Fibroblast of villous mesenchyme (primary cell): ENCODE data around the gene RSAD1. TPM values are rescaled to one million over a fixed set of nuclear protein-coding genes. Genes with fewer than 3 reads are reported as not detected.

Source experiments
- DNase-seq: peaks from one replicate; pipeline ENCODE4 v3.0.0-alpha.2; 2010; ENCODE audit warnings: low read depth
- H3K4me3 ChIP-seq: 2 replicates; pipeline ENCODE4 v1.5.1; 2011; ENCODE audit warnings: low read depth, mild to moderate bottlenecking, low read length
- total RNA-seq: library from RNA; depleted of rRNA; stranded (reverse); fragments of >200 nt; gene quantifications from 2 replicates; pipeline ENCODE4 v1.2.3, GENCODE V29; 2012
- TF ChIP-seq, protein P1 (sequence below): IDR thresholded peaks from 2 replicates; pipeline ENCODE4 v1.5.1; 2012; ENCODE audit warnings: low read depth, mild to moderate bottlenecking, low read length; ENCODE audit not compliant: insufficient read depth

The RSAD1 gene
- total RNA-seq, 1 donor: 16.8 TPM

DNA sequence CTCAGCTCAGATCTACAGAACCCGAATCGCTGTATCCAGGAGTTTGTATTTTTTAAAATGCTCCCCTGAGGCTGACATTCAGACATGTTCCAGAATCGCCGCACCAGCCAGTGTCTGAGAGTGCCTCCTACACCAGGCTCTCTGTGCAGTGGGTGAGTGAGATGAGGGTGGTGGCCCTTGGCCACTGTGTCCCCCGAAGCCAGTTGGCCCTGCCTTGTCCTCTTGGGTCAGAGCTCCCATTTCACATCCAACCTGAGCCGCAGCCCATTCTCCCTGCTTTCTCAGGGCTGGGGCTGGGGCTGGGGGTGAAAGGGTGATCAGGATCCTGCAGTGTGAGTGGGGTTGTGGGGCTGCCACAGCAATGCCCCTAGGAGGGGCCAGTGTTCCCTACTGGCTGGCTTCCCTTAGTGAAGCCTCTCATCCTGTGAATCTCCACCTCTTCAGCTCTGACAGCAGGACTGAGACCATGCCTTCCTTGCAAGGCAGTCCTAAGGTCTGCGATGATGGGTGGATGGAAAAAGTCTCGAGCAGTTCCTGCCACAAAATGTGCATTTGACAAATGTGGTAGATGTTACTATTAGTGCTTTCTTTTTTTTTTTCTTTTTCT is 16.7 kb downstream of the RSAD1 start:
- TF ChIP-seq, protein P1, sequence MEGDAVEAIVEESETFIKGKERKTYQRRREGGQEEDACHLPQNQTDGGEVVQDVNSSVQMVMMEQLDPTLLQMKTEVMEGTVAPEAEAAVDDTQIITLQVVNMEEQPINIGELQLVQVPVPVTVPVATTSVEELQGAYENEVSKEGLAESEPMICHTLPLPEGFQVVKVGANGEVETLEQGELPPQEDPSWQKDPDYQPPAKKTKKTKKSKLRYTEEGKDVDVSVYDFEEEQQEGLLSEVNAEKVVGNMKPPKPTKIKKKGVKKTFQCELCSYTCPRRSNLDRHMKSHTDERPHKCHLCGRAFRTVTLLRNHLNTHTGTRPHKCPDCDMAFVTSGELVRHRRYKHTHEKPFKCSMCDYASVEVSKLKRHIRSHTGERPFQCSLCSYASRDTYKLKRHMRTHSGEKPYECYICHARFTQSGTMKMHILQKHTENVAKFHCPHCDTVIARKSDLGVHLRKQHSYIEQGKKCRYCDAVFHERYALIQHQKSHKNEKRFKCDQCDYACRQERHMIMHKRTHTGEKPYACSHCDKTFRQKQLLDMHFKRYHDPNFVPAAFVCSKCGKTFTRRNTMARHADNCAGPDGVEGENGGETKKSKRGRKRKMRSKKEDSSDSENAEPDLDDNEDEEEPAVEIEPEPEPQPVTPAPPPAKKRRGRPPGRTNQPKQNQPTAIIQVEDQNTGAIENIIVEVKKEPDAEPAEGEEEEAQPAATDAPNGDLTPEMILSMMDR: no peak
- no peak overlapping the region for H3K4me3 ChIP-seq
- DNase-seq: no peak

DNA sequence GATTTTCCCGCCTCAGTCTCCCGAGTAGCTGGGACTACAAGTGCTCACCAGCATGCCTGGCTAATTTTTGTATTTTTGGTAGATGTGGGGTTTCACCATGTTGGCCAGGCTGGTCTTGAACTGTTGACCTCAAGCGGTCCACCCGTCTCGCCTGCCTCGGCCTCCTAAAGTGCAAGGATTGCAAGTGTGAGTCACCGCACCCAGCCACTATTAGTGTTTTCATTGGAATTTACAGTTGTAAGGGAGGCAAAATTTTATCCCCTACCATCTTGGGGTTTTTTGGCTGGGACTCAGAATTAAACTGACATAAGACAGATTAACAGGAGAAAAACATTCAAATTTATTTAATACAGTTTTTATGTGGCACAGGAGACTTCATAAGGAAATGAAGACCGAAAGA is 17.3 kb downstream of the RSAD1 start:
- no peak overlapping the region for H3K4me3 ChIP-seq
- TF ChIP-seq, protein P1: no peak
- DNase-seq: no peak

DNA sequence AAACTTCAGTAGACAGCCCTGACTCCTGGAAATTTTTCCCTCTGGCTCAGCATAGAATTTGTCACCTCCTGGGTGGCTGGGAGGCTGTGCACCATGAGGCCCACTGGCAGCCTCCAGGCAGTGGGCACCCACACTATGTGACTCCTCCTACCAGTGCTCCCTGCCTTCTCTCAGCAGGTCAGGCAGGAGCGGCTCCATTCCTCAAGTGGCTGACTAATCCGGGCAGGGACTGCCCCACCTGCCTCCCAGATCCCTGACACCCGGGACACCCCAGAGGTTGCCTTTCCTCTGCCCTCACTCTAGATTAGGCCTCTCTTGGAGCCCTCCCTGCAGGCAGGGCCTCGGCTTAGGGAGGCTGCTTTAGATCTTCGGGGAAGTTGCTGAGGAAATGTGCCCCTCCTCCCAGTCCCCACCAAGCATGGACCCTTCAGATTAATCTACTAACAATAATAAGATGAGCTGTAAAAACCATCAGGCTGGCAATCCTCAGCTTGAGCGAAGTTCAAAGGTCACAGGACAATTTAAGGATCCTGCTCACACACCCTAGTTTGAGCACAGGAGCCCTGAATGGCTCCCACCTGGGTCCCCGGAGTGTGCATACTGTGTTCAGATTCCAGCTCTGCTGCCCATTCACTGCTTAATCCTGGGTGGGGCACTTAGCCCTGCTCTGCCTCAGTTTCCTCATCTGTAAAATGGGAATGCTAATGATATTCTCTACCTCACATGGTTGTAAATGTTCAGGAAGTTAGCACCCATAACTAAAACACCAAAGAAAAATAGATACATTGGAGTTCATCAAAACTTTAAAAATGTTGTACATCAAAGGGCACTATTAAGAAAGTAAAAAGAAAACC is 19.6 kb downstream of the RSAD1 start:
- H3K4me3 ChIP-seq: no peak overlapping the region
- TF ChIP-seq, protein P1: no peak
- DNase-seq: no peak

DNA sequence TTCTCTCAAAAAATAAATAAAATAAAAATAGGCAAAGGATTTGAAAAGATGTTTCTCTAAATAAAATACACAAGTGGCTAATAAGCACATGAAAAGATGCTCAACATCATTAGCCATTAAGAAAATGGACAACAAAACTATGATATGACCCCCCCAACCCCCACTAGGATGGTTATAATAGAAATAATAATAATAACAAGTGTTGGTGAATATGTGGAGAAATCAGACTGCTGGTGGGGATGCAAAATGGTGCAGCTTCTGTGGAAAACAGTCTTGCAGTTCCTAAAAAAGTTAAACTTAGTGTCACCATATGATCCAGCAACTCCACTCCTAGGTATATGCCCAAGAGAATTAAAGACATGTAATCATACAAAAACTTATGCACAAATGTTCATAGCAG is 20.6 kb downstream of the RSAD1 start:
- DNase-seq: no peak
- TF ChIP-seq, protein P1: no peak
- no peak overlapping the region for H3K4me3 ChIP-seq

DNA sequence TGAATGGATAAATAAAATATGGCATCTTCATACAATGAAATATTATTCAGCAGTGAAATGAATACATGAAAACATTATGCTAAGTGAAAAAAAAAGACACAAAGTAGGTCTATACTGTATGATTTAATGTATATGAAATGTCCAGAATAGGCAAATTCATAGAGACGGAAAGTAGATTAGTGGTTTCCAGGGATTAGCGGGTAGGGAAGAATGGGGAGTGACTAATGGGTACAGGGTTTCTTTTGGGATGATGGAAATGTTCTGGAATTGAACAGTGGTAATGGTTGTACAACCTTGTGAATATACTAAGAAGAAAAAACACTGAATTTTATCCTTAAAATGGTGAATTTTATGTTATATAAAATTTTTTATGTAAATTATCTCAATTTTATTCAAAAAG is 21.1 kb downstream of the RSAD1 start:
- H3K4me3 ChIP-seq: no peak overlapping the region
- peak; percentile 18 for DNase-seq
- TF ChIP-seq, protein P1: no peak

DNA sequence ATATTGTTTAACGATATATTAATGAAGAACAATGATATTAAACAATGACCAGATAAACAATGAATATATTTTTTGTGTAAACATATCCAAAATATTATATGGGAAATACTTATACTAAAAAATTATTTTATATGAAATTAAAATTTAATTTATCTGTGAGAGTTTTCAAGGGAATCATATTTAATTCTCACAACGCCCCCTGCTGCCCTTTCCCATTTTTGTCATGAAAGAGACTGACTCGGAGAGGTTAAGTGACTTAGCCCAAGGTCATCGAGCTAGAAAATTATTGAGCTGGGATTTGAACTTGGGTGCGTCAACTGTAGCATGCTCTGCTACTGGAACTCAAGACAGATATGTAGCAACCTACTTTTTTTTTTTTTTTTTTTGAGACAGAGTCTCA is 22.4 kb downstream of the RSAD1 start:
- H3K4me3 ChIP-seq: no peak overlapping the region
- peak; percentile 39 for DNase-seq
- TF ChIP-seq, protein P1: peak; percentile 46
